ENCODE data around the gene C12orf76. TPM values are rescaled to one million over a fixed set of nuclear protein-coding genes. Genes with fewer than 3 reads are reported as not detected.

The C12orf76 gene
- total RNA-seq, 1 donor from 2014 or later = 24.8 TPM

DNA sequence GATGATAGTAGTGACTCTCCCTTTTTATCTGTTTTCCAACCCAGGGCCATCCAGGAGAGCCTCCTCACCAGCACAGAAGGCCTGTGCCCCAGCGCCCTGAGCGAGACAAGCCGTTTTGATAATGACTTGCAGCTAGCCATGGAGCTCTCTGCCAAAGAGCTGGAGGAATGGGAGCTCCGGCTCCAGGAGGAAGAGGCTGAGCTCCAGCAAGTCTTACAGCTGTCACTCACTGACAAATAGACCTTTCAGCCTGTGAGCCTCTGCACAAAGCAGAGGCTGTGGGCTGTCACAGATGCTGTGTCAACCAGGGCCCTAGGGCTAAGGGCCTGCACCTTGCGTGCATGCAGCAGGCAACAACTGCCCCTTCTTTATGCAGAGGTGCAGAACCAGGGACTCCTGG is 11.0 kb downstream of the C12orf76 start:
- Mint-ChIP-seq H3K27me3 (no peaks in the 10 kb centered on the region), H3K27ac (no peak overlapping the region), H3K4me1 (peaks cover 22% of the 10 kb centered on the region), H3K4me3 (no peak overlapping the region), H3K36me3 (ENCODE audit: low read depth) (peaks cover 82% of the 10 kb centered on the region), H3K9me3 (no peaks in the 10 kb centered on the region)
- ChIA-PET CTCF (no interaction called here), POLR2A (interaction anchor here (1.2 kb wide), 1 partner anchor 152 kb away, joined by 6 read pairs; no protein-coding TSS in a partner anchor)
- intact Hi-C loops (cut with micrococcal nuclease) = no loop called here
- ATAC-seq (ENCODE audit: low read depth) (no peak), DNase-seq (no peak)
- no peak for TF ChIP-seq CTCF (IDR thresholded peaks at IDR 0.05)

- intact Hi-C loops (cut with micrococcal nuclease) = no loop called here
- ChIA-PET POLR2A (no interaction called here), CTCF (interaction anchor here (1.0 to 1.1 kb wide), 2 partner anchors 11 to 15 kb away, joined by 3 read pairs; no protein-coding TSS in a partner anchor)
- no peaks in the 10 kb centered on the region for H3K27me3 Mint-ChIP-seq
- H3K4me3 Mint-ChIP-seq = no peak overlapping the region
- DNase-seq (no peak), ATAC-seq (ENCODE audit: low read depth) (no peak)
- H3K9me3 Mint-ChIP-seq = no peaks in the 10 kb centered on the region
- no peak for TF ChIP-seq CTCF (IDR thresholded peaks at IDR 0.05)
- no peak overlapping the region for H3K27ac Mint-ChIP-seq
- H3K36me3 Mint-ChIP-seq (ENCODE audit: low read depth) = peaks cover 86% of the 10 kb centered on the region
- H3K4me1 Mint-ChIP-seq = peaks cover 21% of the 10 kb centered on the region
These were observed 12.7 kb downstream of the C12orf76 start for GRCh38 chr12:110035534-110036104.

DNA sequence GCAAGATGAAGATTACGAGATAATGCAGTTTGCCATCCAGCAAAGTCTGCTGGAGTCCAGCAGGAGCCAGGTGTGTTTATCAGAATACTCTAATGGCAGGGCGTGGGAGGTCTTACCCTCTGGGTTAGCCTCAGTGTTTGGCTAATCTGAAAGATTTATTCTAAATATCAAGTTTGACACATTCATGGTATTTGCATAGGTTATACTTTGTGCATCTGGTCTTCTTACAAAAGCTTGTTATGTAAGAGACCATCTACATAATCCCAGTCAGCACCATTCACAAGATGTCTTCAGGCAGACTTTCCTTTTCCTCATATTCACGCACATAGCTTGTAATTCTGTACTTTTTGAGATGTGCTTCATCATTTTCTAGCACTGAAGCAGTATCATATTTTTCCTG is 14.4 kb downstream of the C12orf76 start:
- no peak for DNase-seq

GRCh38 chr12:110029290-110029815 is 19.0 kb downstream of the C12orf76 start:
- no peak for TF ChIP-seq CTCF (IDR thresholded peaks at IDR 0.05)
- no peak overlapping the region for H3K4me3 Mint-ChIP-seq
- H3K9me3 Mint-ChIP-seq = no peaks in the 10 kb centered on the region
- intact Hi-C loops (cut with micrococcal nuclease) = no loop called here
- H3K4me1 Mint-ChIP-seq = peaks cover 4% of the 10 kb centered on the region
- H3K36me3 Mint-ChIP-seq (ENCODE audit: low read depth) = peaks cover 79% of the 10 kb centered on the region
- ChIA-PET CTCF (interaction anchor here (1.1 kb wide), 1 partner anchor 31 kb away, joined by 3 read pairs; no protein-coding TSS in a partner anchor), POLR2A (no interaction called here)
- H3K27ac Mint-ChIP-seq = no peak overlapping the region
- no peak for DNase-seq
- ATAC-seq (ENCODE audit: low read depth) = no peak
- H3K27me3 Mint-ChIP-seq = no peaks in the 10 kb centered on the region

More for the DNA sequence above, 14.4 kb downstream of the C12orf76 start:
- Mint-ChIP-seq H3K4me1 (peaks cover 8% of the 10 kb centered on the region), H3K27me3 (no peaks in the 10 kb centered on the region), H3K9me3 (no peaks in the 10 kb centered on the region), H3K36me3 (ENCODE audit: low read depth) (peaks cover 85% of the 10 kb centered on the region), H3K27ac (no peak overlapping the region), H3K4me3 (no peak overlapping the region)
- intact Hi-C loops (cut with micrococcal nuclease) = no loop called here
- CTCF ChIA-PET = no interaction called here
- POLR2A ChIA-PET = no interaction called here
- TF ChIP-seq CTCF (IDR thresholded peaks at IDR 0.05) = no peak
- ATAC-seq (ENCODE audit: low read depth) = no peak

DNA sequence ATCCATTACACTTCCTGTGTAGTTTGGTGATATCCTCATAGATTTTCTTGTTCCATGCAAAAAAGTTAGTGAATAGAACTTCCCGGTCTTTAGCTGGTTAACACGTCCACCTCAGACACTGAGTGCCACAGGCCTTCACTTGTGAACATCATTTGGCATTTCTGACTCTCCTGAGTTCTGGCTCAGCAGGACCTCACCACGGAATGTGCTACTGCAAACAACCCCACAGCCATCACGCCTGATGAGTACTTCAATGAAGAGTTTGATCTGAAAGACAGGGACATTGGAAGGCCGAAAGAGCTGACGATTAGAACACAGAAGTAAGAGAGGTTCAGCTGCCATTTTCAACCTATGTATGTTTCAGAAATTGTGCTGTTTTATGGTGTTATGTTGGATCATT is 20.0 kb downstream of the C12orf76 start:
- POLR2A ChIA-PET = no interaction called here
- peaks cover 79% of the 10 kb centered on the region for H3K36me3 Mint-ChIP-seq (ENCODE audit: low read depth)
- DNase-seq = no peak
- peaks cover 13% of the 10 kb centered on the region for H3K4me1 Mint-ChIP-seq
- CTCF ChIA-PET = no interaction called here
- TF ChIP-seq CTCF (IDR thresholded peaks at IDR 0.05) = no peak
- H3K4me3 Mint-ChIP-seq = no peak overlapping the region
- no peaks in the 10 kb centered on the region for H3K27me3 Mint-ChIP-seq
- H3K27ac Mint-ChIP-seq = no peak overlapping the region
- no peak for ATAC-seq (ENCODE audit: low read depth)
- no peaks in the 10 kb centered on the region for H3K9me3 Mint-ChIP-seq
- intact Hi-C loops (cut with micrococcal nuclease) = no loop called here

All from activated B cell treated with CpG ODN at 0.5 μM for 24 hours (primary cell).